ENCODE measurements around the gene USP47.

- no peak for TF ChIP-seq CTCF (IDR thresholded peaks at IDR 0.05)
- no peak for TF ChIP-seq ZFX (IDR thresholded peaks at IDR 0.05; ENCODE audit: borderline replicate concordance)
Measured at GRCh38 chr11:11909727-11910126, 68.0 kb downstream of the USP47 start.

Data from 22Rv1 (cell line).